ENCODE results near the gene WNT1. TPM values are rescaled to one million over a fixed set of nuclear protein-coding genes. Genes with fewer than 3 reads are reported as not detected.

The WNT1 gene
- total and polyA plus RNA-seq, 10 of the 15 experiments (the other 5 are each of a cell fraction or from before 2014, with no cell fraction given), result not detected

GRCh38 chr12:48994224-48995085, 16.3 kb downstream of the WNT1 start:
- intact Hi-C loops (cut with micrococcal nuclease; ENCODE audit: unreplicated experiment) (loop anchor here (1.0 to 5.0 kb wide), 3 partner anchors 92 to 141 kb away; partner anchors contain the start of gene DHH), in situ Hi-C loops (cut with MboI) (no loop called here)
- ATAC-seq (no peak), FAIRE-seq (no peak), DNase-seq (ENCODE audit: low read depth, low spot score) (no peak)
- Histone ChIP-seq H3K4me3 (no peak overlapping the region), H3K4me1 (ENCODE audit: control insufficient read depth, insufficient read depth, low read length) (peaks cover 21% of the 10 kb centered on the region), H4K20me1 (ENCODE audit: control insufficient read depth, insufficient read depth) (peaks cover 3% of the 10 kb centered on the region; the same call in 1 of the 2 replicates), H3K36me3 (ENCODE audit: control insufficient read depth in 2 of 2, insufficient read depth in 2 of 2, low read length in 1 of 2) (no peaks in the 10 kb centered on the region), H3K4me2 (ENCODE audit: control insufficient read depth, insufficient read depth) (no peak overlapping the region), H2AFZ (ENCODE audit: control insufficient read depth, low read depth, low read length) (no peak overlapping the region), H3K27ac (ENCODE audit: control insufficient read depth, insufficient read depth) (no peak overlapping the region), H3K27me3 (replicated peaks in 1 of 2; ENCODE audit: control insufficient read depth in 2 of 2, insufficient read depth in 2 of 2, low read length in 1 of 2) (no peaks in the 10 kb centered on the region; a peak in 1 of 4 replicates), H3K9me3 (replicated peaks; ENCODE audit: control insufficient read depth, insufficient read depth, low read length) (no peaks in the 10 kb centered on the region), H3K79me2 (ENCODE audit: control insufficient read depth, insufficient read depth, low read length) (no peaks in the 10 kb centered on the region; the same call in 1 of the 2 replicates), H3K9ac (ENCODE audit: control insufficient read depth, insufficient read depth, low read length) (no peak overlapping the region)
- POLR2A ChIA-PET, result interaction anchor here (1.1 kb wide), 1 partner anchor 73 kb away, joined by 3 read pairs; no protein-coding TSS in a partner anchor
- no TSS peak for BruUV-seq (replicated peaks)
- WGBS (ENCODE audit: insufficient coverage, insufficient replicate concordance, low lambda C conversion rate, missing lambda C conversion rate), result 49% methylated on average over 15 of the region's 32 CpGs
- TF ChIP-seq KAT2A (conservative IDR thresholded peaks at IDR 0.05; ENCODE audit: control insufficient read depth, low read depth, low read length), result no peak
- TF ChIP-seq LARP7 (IDR thresholded peaks at IDR 0.05), result no peak
- no peak for TF ChIP-seq ZBTB4 (CRISPR knock-in tag; IDR thresholded peaks at IDR 0.05)
- no peak for TF ChIP-seq CHD2 (IDR thresholded peaks at IDR 0.05; ENCODE audit: borderline replicate concordance, low read depth, low read length)
- TF ChIP-seq TCF12 (IDR thresholded peaks at IDR 0.05; ENCODE audit: low read depth, low read length), result no peak
- SMC1A ChIA-PET (ENCODE audit: uncharacterized antibody, unreplicated experiment), result interaction anchor here (0.9 kb wide), 1 partner anchor 49 kb away, joined by 3 read pairs; no protein-coding TSS in a partner anchor
- CTCF ChIA-PET, result interaction anchor here (0.5 to 14.1 kb wide), 13 partner anchors 14 to 241 kb away, joined by 3 to 172 read pairs (median 5); partner anchors contain the start of genes DDX23, DHH, PRKAG1 and WNT1
- RAD21 ChIA-PET (ENCODE audit: unreplicated experiment), result interaction anchor here (0.5 to 5.0 kb wide), 7 partner anchors 11 to 142 kb away, joined by 3 to 43 read pairs (median 4); partner anchors contain the start of genes DDX23 and FKBP11

Measured in GM12878 (cell line).